Panc1 (cell line): ENCODE data around the gene RFFL. TPM values are rescaled to one million over a fixed set of nuclear protein-coding genes. Genes with fewer than 3 reads are reported as not detected.

Experiments used
- ATAC-seq: fragments of 200-7000 bp; cut with Tn5 transposase; 2 replicates; pipeline ENCODE4 v1.9.1; 2020; ENCODE audit warnings: mild to moderate bottlenecking, moderate library complexity
- BruUV-seq: library from RNA; stranded (reverse); fragments of 400-500 nt; replicated peaks from 2 replicates; lab custom pipeline; 2021; lab: Mats Ljungman, UMichigan
- CTCF ChIA-PET: fragments of 300-600 bp; sonication (Branson Sonifier 250); formaldehyde crosslinking; loops from one replicate; lab custom pipeline; 2022; ENCODE audit warnings: antibody characterized with exemption; lab: Charles Lee
- POLR2A ChIA-PET: fragments of 300-600 bp; sonication (Branson Sonifier 250); formaldehyde crosslinking; loops from one replicate; lab custom pipeline; 2022; ENCODE audit warnings: antibody characterized with exemption; lab: Charles Lee
- DNase-seq: peaks from one replicate; pipeline ENCODE4 v3.0.0-alpha.2; 2010; ENCODE audit warnings: low read depth, low spot score
- H3K27ac ChIP-seq: 2 replicates; pipeline ENCODE4 v1.5.1; 2011; ENCODE audit warnings: mild to moderate bottlenecking, low read length, inconsistent platforms
- H3K27me3 ChIP-seq: fragments of 200-500 bp; sonication (Bioruptor generic); 2 replicates; pipeline ENCODE4 v1.6.0; 2014; ENCODE audit warnings: low read length, inconsistent platforms; ENCODE audit not compliant: control insufficient read depth, insufficient read depth
- H3K36me3 ChIP-seq: fragments of 200-500 bp; sonication (Bioruptor generic); 2 replicates; pipeline ENCODE4 v1.5.1; 2014; ENCODE audit warnings: inconsistent platforms, mild to moderate bottlenecking, low read length, moderate library complexity; ENCODE audit not compliant: control insufficient read depth, insufficient read depth
- H3K4me1 ChIP-seq: 2 replicates; pipeline ENCODE4 v1.5.1; 2011; ENCODE audit warnings: inconsistent platforms, mild to moderate bottlenecking, low read length, moderate library complexity; ENCODE audit not compliant: control insufficient read depth, insufficient read depth
- H3K4me3 ChIP-seq, 2 experiments: 2 replicates each; pipeline ENCODE4 v1.5.1; 2011 to 2012; ENCODE audit warnings: low read depth in 2 of 2, low read length in 2 of 2, mild to moderate bottlenecking in 2 of 2, inconsistent platforms in 1 of 2, moderate library complexity in 1 of 2
- H3K9me3 ChIP-seq: fragments of 200-500 bp; sonication (Bioruptor generic); 2 replicates; pipeline ENCODE4 v1.5.1; 2014; ENCODE audit warnings: low read depth, mild to moderate bottlenecking, inconsistent platforms, low read length, moderate library complexity; ENCODE audit not compliant: control insufficient read depth, insufficient read depth
- POLR2AphosphoS5 ChIP-seq: IDR thresholded peaks from 2 replicates; pipeline ENCODE4 v1.6.1; 2012; ENCODE audit warnings: mild to moderate bottlenecking, low read depth, low read length, moderate library complexity
- SIN3A ChIP-seq: IDR thresholded peaks from 2 replicates; pipeline ENCODE4 v1.6.1; 2012; ENCODE audit warnings: low read depth, mild to moderate bottlenecking, low read length, moderate library complexity, borderline replicate concordance; ENCODE audit not compliant: insufficient read depth
- TCF7L2 ChIP-seq: IDR thresholded peaks from 2 replicates; pipeline ENCODE4 v1.6.1; 2011; ENCODE audit warnings: mild to moderate bottlenecking, low read depth, low read length, inconsistent platforms
- in situ Hi-C: cut with HindIII; loops from 2 replicates; pipeline ENCODE4 v1.10.0; 2016; ENCODE audit warnings: low sequenced_read_pairs, low pct_unique_long_range_greater_than_20kb
- intact Hi-C: fragments of 100-400 bp; cut with micrococcal nuclease; formaldehyde crosslinking; loops from one replicate; pipeline ENCODE4 v1.10.0; 2022; ENCODE audit not compliant: unreplicated experiment
- total RNA-seq: library from RNA; stranded (reverse); gene quantifications from one replicate; pipeline ENCODE4 v1.2.1, GENCODE V29; 2021; ENCODE audit not compliant: unreplicated experiment
- TF ChIP-seq, protein P1 (sequence below), 2 experiments: IDR thresholded peaks; 2 replicates each; pipeline ENCODE4 v1.6.1; 2011 to 2012; ENCODE audit warnings: low read depth in 2 of 2, control low read depth in 1 of 2, low read length in 1 of 2, mild to moderate bottlenecking in 1 of 2, moderate library complexity in 1 of 2; ENCODE audit not compliant: insufficient read depth in 1 of 2
- TF ChIP-seq, protein P2 (sequence below): fragments of 450-650 bp; IDR thresholded peaks from 2 replicates; pipeline ENCODE4 v1.5.1; 2017; ENCODE audit warnings: mild to moderate bottlenecking

The RFFL gene
- total RNA-seq, 1 experiment from 2014 or later, result 38.4 TPM

DNA sequence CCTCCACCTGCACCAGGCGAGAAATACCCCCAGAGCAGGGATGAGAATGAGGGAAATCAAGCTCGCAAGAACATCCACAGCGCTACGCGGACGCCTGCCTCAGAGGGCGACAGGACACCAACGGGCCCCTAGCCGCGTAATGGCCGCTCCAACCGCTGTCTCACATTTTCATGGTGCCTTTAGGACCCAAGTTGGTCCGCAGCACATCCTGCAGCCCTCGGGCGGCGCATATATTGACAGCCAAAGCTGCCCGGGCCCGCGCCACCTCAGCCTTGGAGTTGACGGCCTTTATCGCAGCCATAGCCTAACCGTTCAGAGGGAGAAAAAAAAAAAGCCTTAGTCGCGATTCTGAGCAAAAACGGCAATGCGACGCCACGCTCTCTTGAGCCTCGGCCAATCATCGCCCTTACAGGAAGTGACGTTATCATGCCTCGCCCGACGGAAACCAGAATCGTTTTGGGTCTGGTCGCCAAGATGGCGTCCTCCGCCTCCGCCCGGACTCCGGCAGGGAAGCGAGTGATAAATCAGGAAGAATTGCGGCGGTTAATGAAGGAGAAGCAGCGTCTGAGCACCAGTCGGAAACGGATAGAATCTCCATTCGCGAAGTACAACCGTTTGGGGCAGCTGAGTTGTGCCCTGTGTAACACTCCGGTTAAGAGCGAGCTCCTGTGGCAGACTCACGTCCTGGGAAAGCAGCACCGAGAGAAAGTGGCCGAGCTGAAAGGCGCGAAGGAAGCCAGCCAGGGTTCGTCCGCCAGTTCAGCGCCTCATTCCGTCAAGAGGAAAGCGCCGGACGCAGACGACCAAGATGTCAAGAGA is 102.2 kb downstream of the RFFL start, which contains the start of the genes CCT6B and ZNF830:
CCT6B (minus strand) TSS at position 368 of the 819 bp plus-strand sequence; CDS start at position 301, 67 bp downstream.
ZNF830 (plus strand) TSS at position 448 of the 819 bp plus-strand sequence; CDS start at position 475, 27 bp downstream.
- in situ Hi-C loops, result no loop called here
- H3K36me3 ChIP-seq, result peaks cover 14% of the 10 kb centered on the region
- BruUV-seq, result no TSS peak

DNA sequence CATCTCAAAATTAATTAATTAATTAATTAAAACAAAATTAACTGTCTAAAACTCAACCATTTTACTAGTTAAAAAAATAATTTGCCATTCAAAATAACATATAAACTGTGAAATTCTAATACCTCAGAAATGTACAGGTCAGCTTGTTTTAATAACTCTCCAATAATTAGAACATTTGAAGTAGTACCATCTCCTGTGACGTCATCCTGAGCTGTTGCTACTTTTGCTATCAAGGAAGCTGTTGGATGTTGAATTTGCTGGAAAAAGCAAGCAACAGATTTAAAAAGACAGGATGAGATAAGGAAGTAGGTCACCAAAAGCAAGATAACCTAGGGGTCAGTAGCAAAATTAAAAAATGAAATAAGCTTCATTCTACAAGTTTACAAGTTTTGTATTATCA is 105.1 kb downstream of the RFFL start:
- no TSS peak for BruUV-seq
- POLR2A ChIA-PET, result no interaction called here
- TF ChIP-seq TCF7L2, result no peak
- TF ChIP-seq POLR2AphosphoS5, result no peak
- TF ChIP-seq, protein P1, sequence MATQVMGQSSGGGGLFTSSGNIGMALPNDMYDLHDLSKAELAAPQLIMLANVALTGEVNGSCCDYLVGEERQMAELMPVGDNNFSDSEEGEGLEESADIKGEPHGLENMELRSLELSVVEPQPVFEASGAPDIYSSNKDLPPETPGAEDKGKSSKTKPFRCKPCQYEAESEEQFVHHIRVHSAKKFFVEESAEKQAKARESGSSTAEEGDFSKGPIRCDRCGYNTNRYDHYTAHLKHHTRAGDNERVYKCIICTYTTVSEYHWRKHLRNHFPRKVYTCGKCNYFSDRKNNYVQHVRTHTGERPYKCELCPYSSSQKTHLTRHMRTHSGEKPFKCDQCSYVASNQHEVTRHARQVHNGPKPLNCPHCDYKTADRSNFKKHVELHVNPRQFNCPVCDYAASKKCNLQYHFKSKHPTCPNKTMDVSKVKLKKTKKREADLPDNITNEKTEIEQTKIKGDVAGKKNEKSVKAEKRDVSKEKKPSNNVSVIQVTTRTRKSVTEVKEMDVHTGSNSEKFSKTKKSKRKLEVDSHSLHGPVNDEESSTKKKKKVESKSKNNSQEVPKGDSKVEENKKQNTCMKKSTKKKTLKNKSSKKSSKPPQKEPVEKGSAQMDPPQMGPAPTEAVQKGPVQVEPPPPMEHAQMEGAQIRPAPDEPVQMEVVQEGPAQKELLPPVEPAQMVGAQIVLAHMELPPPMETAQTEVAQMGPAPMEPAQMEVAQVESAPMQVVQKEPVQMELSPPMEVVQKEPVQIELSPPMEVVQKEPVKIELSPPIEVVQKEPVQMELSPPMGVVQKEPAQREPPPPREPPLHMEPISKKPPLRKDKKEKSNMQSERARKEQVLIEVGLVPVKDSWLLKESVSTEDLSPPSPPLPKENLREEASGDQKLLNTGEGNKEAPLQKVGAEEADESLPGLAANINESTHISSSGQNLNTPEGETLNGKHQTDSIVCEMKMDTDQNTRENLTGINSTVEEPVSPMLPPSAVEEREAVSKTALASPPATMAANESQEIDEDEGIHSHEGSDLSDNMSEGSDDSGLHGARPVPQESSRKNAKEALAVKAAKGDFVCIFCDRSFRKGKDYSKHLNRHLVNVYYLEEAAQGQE (IDR thresholded peaks at IDR 0.05; ENCODE audit: insufficient read depth in 1 of 2, low read depth in 2 of 2, low read length in 1 of 2), result no peak
- TF ChIP-seq, protein P2, sequence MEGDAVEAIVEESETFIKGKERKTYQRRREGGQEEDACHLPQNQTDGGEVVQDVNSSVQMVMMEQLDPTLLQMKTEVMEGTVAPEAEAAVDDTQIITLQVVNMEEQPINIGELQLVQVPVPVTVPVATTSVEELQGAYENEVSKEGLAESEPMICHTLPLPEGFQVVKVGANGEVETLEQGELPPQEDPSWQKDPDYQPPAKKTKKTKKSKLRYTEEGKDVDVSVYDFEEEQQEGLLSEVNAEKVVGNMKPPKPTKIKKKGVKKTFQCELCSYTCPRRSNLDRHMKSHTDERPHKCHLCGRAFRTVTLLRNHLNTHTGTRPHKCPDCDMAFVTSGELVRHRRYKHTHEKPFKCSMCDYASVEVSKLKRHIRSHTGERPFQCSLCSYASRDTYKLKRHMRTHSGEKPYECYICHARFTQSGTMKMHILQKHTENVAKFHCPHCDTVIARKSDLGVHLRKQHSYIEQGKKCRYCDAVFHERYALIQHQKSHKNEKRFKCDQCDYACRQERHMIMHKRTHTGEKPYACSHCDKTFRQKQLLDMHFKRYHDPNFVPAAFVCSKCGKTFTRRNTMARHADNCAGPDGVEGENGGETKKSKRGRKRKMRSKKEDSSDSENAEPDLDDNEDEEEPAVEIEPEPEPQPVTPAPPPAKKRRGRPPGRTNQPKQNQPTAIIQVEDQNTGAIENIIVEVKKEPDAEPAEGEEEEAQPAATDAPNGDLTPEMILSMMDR, result no peak
- no peak for TF ChIP-seq SIN3A

More for the DNA sequence above, 102.2 kb downstream of the RFFL start, which contains the start of the genes CCT6B and ZNF830:
- TF ChIP-seq POLR2AphosphoS5 (peak; percentile 97), TCF7L2 (no peak), SIN3A (no peak)
- TF ChIP-seq, protein P2, result no peak
- TF ChIP-seq, protein P1 (IDR thresholded peaks at IDR 0.05; ENCODE audit: insufficient read depth in 1 of 2, low read depth in 2 of 2, low read length in 1 of 2), result peak in 1 of 2 experiments; percentile 7; a peak in 2 of 4 replicates
- Histone ChIP-seq H3K27me3 (no peaks in the 10 kb centered on the region; the same call in 1 of the 2 replicates), H3K9me3 (no peaks in the 10 kb centered on the region), H3K4me1 (peaks cover 15% of the 10 kb centered on the region; the same call in 1 of the 2 replicates), H3K4me3 (peak within 1 kb of the TSS; percentile 98 to 99), H3K27ac (peak within 1 kb of the TSS; percentile 96)
- ATAC-seq, result peak; percentile 98
- intact Hi-C loops, result loop anchor here (10.0 kb wide), 1 partner anchor 417 kb away; no protein-coding TSS in a partner anchor
- ChIA-PET POLR2A (interaction anchor here (0.6 to 0.7 kb wide), 4 partner anchors 114 to 302 kb away, joined by 4 to 6 read pairs (median 5); partner anchors contain the start of gene SLFN5), CTCF (no interaction called here)
- DNase-seq, result peak; percentile 78

More for the DNA sequence above, 105.1 kb downstream of the RFFL start:
- intact Hi-C loops, result no loop called here
- no peak for DNase-seq
- CTCF ChIA-PET, result no interaction called here
- Histone ChIP-seq H3K27ac (no peak overlapping the region), H3K27me3 (peaks cover 3% of the 10 kb centered on the region; the same call in 1 of the 2 replicates), H3K9me3 (no peaks in the 10 kb centered on the region), H3K36me3 (peaks cover 9% of the 10 kb centered on the region), H3K4me1 (peaks cover 15% of the 10 kb centered on the region; the same call in 1 of the 2 replicates), H3K4me3 (no peak overlapping the region)
- in situ Hi-C loops, result no loop called here
- no peak for ATAC-seq
